A204.1 (cell line): ENCODE data around the gene KBTBD12.
"Not testable (repeated sequence)": the region's sequence is repeated elsewhere in the genome, so short reads cannot be mapped to it uniquely, and the experiment has no call there.

Source experiments
- FAIRE-seq: peaks from 2 replicates; lab custom pipeline; 2012; peaks lifted over from hg19 to GRCh38; lab: Jason Lieb, UNC

KBTBD12 gene

DNA sequence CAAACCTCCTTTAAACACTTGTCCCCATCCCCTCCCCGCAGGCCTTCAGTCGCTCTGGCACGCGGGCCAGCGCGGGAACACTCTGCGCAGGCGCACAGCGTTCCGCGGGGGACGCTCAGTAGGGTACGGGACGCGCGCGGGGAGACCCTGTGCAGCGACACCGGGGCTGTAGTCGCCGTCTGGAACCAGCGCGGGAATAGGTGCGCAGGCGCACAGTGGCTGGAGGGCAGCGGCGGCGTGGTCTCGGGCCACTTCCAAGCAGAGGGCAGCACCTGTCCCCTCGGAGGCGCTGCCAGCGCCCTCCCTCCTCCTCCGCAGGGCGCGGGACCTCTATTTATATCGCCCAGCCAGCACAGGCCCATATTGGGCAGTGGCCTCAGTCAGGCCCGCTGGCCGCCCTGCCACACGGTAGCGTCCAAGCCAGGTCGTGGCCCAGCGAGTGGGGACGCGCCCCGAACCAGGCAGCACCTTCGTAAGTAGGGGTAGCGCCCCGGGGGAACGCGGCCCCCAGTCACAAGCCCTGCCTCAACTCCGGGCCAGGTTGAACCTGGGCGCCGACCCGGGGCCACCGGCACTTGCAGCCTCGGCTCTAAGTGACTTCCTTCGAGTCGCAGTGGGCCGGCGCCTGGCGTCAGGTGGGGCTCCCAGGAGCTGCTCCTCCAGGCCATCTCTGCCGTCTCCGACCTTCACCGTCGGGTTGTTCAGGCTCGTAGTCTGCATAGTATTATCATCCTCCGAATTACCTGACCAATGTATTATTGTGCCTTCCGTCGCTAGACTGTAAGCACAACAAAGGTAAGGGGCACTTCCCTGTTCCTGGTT is at the start of gene KBTBD12:
Gene KBTBD12, plus strand, starts transcription at position 118 of the 822 bp plus-strand sequence. CDS start 7,830 bp downstream, outside the sequence.
- FAIRE-seq, result no peak

GRCh38 chr3:127865941-127866340 is 49.1 kb upstream of the KBTBD12 start:
- no peak for FAIRE-seq

- FAIRE-seq, result no peak
These were observed 47.6 kb upstream of the KBTBD12 start for GRCh38 chr3:127867412-127867811.

- no peak for FAIRE-seq
These were observed 47.0 kb upstream of the KBTBD12 start for GRCh38 chr3:127867986-127868385.

GRCh38 chr3:127870156-127870555 is 44.9 kb upstream of the KBTBD12 start:
- FAIRE-seq, result no peak

GRCh38 chr3:127874097-127874496 is 40.9 kb upstream of the KBTBD12 start:
- FAIRE-seq, result not testable (repeated sequence)

DNA sequence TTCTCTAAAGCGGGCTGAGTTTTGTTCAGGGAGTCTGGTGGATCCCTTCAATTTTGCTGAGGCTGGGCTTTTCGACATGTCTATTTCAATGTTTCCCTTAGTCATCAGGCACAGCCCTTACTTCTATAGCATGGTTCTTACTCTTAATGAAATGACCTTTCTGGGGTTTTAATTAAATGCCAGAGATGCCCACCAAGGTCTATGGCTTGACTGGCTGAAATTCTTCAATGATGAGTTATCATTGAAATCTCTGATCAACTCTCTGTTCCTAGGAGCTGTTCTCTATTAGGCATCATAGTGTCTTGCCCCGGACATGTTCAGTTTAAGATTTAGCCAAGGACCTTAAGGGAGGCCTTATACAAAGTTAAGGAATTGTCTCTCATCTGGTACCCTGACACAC is 33.4 kb upstream of the KBTBD12 start:
- no peak for FAIRE-seq

DNA sequence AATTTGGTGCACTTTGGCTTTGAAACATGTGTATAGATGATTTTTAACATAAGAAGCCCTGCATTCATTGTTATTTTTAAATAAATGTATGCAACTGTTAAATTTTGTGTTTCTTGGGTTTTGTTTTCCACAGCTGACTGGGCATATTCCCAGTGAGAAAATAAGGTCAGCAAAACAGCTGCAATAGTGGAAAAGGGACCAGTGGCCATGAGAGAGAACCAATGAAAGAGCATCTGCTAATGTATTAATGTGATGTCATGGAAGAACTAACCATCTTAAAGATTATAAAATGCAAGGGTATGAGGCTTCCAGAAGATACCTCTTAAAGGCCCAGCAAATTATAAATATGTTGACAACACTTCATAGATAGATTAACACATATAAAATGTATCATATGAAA is 31.0 kb upstream of the KBTBD12 start:
- no peak for FAIRE-seq

- FAIRE-seq, result no peak
These were observed 28.6 kb upstream of the KBTBD12 start for GRCh38 chr3:127886231-127886955.

DNA sequence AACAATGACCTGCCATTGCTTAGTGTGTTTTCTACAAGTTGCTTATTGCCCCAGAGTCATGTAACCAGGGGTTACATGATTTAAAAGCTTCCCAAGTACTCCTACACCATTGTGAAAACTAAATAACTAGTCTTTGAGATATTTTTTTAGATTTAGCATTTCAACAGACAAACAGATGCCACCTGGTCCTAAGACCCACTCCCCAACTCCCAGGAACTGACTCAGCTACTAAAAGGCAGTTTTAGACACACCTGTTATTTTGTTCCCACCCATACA is 28.1 kb upstream of the KBTBD12 start:
- no peak for FAIRE-seq

DNA sequence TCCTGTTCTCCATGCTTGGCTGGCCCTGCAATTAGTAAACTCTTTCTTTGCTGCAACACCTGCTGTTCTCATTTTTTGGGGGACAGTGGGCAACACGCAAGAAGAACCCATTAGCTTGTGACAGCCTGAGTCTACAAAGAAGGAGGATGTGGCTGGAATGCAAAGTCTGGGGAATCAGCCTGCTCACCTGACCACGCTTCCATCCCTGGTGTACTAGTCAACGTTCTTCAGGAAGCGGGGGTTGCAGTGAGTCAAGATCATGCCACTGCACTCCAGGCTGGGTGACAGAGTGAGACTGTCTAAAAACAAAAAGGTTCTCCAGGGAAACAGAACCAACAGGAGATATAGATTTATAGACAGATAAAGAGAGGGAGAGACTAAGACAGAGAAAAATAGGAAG is 27.7 kb upstream of the KBTBD12 start:
- no peak for FAIRE-seq

- FAIRE-seq, result no peak
These were observed 26.9 kb upstream of the KBTBD12 start for GRCh38 chr3:127888156-127888555.

DNA sequence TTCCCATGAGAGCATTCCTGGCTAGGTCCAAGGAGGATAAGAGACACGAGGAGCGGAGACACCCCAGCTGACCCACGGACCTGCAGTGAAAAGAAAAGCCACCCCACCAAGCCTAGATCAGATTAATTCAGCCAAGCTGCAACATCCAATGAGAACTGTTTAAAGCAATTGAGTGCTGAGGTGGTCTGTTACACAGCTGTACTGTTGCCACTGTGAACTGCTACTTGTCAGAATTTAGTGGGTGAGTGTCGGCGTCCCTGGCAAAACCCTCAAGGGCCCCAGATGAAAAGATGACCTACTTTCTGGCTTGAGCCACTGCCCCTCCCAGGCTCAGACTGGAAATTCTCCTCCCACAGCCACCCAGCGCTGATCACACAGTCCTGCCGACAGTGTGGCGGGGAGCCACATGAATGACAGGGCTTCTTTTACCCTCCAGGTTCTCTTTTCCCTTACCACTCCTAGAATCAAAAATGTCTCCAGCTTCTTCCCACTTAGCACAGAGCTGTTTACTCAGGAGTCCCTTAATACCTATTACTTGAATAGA is 26.4 kb upstream of the KBTBD12 start:
- FAIRE-seq, result no peak

DNA sequence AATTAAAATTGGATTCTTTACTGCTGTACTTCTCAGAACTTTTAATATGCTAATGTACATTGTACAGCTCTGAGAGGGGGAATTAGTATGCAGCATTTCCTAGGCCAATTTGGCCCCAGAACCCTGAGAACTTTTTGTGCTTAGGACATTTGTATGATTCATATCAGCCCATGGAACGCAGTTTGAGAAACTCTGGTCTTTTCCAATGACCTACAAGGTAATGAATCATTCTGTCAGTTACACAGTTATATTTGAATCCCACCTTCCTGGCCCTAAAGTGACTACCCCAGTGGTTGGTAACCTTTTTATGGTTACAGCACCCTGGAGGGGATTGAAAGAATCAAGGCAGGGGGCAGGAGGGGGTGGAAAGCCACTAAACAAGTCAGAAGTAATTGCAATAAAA is 25.6 kb upstream of the KBTBD12 start:
- no peak for FAIRE-seq

DNA sequence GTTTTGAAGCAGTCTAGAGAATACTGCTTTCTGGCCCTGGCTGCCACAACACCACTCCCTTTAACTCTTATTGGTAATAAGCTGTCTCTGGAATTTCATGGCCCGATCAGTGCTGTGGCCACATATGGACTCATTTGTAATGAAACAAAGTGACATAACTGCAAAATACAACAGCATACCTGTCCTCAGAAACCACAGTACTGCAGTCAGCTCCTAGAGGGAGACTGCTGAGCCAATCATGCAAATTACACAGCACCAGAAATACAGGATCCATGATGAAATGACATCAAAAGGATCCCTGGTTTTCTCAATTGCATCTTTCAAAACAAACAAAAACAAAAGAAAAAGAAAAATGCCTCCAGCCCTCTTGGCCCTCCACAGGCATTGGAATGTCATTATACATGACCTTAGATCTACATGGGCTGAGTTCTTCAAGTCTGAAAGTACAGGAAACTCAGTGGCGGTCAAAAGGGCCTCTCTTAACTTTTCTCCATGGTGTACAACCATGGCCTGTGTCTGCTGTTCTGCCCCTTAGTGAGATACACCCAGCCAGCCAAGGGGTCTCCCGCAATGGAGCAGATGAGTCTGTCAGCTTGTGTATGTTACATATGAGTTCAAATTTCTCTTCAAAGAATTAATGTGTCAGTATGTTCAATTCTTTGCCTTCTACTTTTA is 24.9 kb upstream of the KBTBD12 start:
- no peak for FAIRE-seq

- not testable (repeated sequence) for FAIRE-seq
These were observed 24.3 kb upstream of the KBTBD12 start for GRCh38 chr3:127890651-127891290.

DNA sequence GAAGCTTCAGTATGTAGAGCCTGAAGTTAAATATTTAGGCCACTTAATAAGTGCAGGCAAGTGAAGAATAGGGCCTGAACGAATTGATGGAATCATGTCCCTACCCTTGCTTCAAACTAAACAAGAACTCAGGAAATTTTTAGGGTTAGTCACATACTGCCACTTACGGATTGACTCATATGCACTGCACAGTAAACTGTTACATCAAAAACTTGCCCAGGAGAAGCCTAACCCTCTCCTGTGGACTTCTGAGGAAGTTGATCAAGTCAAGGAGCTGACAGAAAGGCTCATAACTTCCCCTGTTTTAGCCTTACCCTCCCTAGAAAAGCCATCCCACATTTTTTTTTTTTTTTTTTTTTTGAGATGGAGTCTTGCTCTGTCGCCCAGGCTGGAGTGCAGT is 20.6 kb upstream of the KBTBD12 start:
- no peak for FAIRE-seq

GRCh38 chr3:127899200-127899599 is 15.8 kb upstream of the KBTBD12 start:
- FAIRE-seq, result no peak

DNA sequence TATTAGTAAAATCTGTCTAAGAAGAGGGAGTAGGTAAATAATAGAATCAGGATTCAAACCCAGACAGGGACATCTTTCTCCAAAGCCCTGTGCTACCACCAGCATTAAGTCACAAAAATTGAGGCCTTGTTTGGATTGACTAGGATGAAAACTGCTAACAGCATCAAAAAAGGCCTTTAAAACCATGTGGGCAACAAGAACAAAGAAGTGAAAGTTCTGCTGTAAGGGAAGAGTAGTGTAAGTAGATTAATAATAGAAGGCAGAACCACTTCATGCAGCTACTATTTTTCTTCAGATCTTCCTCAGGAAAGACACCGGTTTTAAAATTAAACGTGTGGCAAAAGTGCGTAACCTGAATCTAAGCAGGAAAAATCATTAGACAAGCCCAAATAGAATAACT is 15.3 kb upstream of the KBTBD12 start:
- FAIRE-seq, result no peak

DNA sequence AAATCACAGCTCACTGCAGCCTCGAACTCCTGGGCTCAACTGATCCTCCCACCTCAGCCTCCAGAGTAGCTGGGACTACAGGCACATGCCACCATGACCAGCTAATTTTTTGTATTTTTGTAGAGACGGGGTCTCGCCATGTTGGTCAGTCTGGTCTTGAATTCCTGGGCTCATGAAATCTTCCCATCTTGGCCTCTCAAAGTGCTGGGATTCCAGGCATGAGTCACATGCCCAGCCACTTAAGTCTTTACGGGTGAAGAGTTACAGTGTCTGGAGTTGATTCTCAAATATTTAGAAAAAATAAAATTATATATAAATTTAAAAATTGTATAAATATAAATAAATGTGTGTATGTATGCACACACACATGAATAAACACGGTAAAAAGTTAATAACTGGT is 14.5 kb upstream of the KBTBD12 start:
- FAIRE-seq, result no peak

DNA sequence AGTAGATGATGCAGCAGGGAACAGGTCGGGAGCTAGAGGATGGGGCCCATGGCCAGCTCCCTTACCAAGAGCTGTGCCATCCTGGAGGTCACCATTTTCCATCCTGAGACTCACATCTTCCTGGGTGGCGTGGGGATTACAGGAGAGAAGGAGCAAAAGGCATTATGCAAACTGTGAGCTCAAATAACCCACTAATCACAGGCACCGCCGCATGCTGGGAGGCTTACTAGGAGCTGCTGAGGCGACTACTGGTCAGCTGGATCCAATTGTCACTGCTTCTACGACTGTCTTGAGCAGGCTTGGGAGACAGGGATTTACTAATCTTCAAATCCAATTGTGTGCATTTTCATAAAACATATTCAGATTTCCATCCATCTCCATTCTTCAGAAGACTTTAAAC is 12.5 kb upstream of the KBTBD12 start:
- FAIRE-seq, result no peak

- FAIRE-seq, result no peak
These were observed 11.2 kb upstream of the KBTBD12 start for GRCh38 chr3:127903611-127904375.
